Right cardiac atrium (tissue), 5 donors: ENCODE data around the gene NGLY1. TPM values are rescaled to one million over a fixed set of nuclear protein-coding genes. Genes with fewer than 3 reads are reported as not detected.

Source experiments
- ATAC-seq, 2 donors: fragments of 200-7000 bp; cut with Tn5 transposase; one replicate each; pipeline versions ENCODE4 v1.8.0 to v1.9.1; 2020; ENCODE audit warnings: moderate library complexity in 2 of 2, mild to moderate bottlenecking in 1 of 2
- DNase-seq, 3 donors: peaks; one replicate each; pipeline ENCODE4 v3.0.0-alpha.2; 2020
- H3K27ac ChIP-seq: one replicate; pipeline ENCODE4 v1.5.1; 2013; ENCODE audit warnings: mild to moderate bottlenecking, low read length, control low read depth, moderate library complexity
- H3K27me3 ChIP-seq: one replicate; pipeline ENCODE4 v1.6.1; 2013; ENCODE audit not compliant: control insufficient read depth, insufficient read depth
- H3K4me1 ChIP-seq: one replicate; pipeline ENCODE4 v1.6.1; 2013; ENCODE audit warnings: low read length; ENCODE audit not compliant: control insufficient read depth, insufficient read depth
- H3K4me3 ChIP-seq: one replicate; pipeline ENCODE4 v1.5.1; 2013; ENCODE audit warnings: low read length, control low read depth
- H3K9me3 ChIP-seq: one replicate; pipeline ENCODE4 v1.6.1; 2013; ENCODE audit warnings: low read length; ENCODE audit not compliant: control insufficient read depth
- WGBS: extraction: QIAGEN DNeasy Blood & Tissue Kit; methylation state at CpG from one replicate; pipeline ENCODE4 v1.1.7; 2013; 5-methylcytosine and 5-hydroxymethylcytosine counted together
- intact Hi-C, 4 donors: fragments of 100-400 bp; cut with DNase I; formaldehyde crosslinking; loops; one replicate each; pipeline versions ENCODE4 v1.11.0 to v1.14.0; 2022 to 2023
- polyA plus RNA-seq: library from polyadenylated mRNA; stranded (reverse); fragments of 200-250 nt; gene quantifications from one replicate; pipeline ENCODE4 v1.2.3, GENCODE V29; 2013
- total RNA-seq, 4 donors: library from RNA; stranded (reverse); fragmentation: NEBNext Ultra II Directional; extraction: Animal tissue kit (Norgen Biotek cat#: 25700); gene quantifications; one replicate each; pipeline ENCODE4 v1.2.1, GENCODE V29; 2021
- donor health status: healthy with polysubstance abuse.
- donor health status: DM: no; HTN: yes; CAD: no.
- donor health status: DM: no; HTN: no; CAD: no.
- donor health status: DM: no; HTN: yes; CAD: no; lungs with severe emphysema.
- donor health status: DM: yes; HTN: yes; CAD: no.

Gene NGLY1
- total and polyA plus RNA-seq, 5 donors, result 21.0 to 36.3 (median 32.7) TPM

- H3K4me3 ChIP-seq, result no peak overlapping the region
- no peaks in the 10 kb centered on the region for H3K27me3 ChIP-seq
- intact Hi-C loops, result no loop called here
- DNase-seq (no peak), ATAC-seq (no peak)
- no peaks in the 10 kb centered on the region for H3K9me3 ChIP-seq
- WGBS, result 92% methylated on average over 2 of the region's 2 CpGs
- no peak overlapping the region for H3K27ac ChIP-seq
- H3K4me1 ChIP-seq, result no peaks in the 10 kb centered on the region
Observed at GRCh38 chr3:25707268-25707926, 75.8 kb downstream of the NGLY1 start.

- Histone ChIP-seq H3K4me3 (no peak overlapping the region), H3K9me3 (no peaks in the 10 kb centered on the region), H3K27me3 (no peaks in the 10 kb centered on the region), H3K27ac (no peak overlapping the region), H3K4me1 (no peaks in the 10 kb centered on the region)
- WGBS, result 67% methylated on average over 4 of the region's 4 CpGs
- ATAC-seq (no peak), DNase-seq (no peak)
- intact Hi-C loops, result no loop called here
Observed at GRCh38 chr3:25706213-25706612, 77.0 kb downstream of the NGLY1 start.

GRCh38 chr3:25697553-25697952 is 85.7 kb downstream of the NGLY1 start:
- ATAC-seq (no peak), DNase-seq (no peak)
- Histone ChIP-seq H3K9me3 (no peaks in the 10 kb centered on the region), H3K27me3 (no peaks in the 10 kb centered on the region), H3K4me3 (no peak overlapping the region), H3K4me1 (no peaks in the 10 kb centered on the region), H3K27ac (no peak overlapping the region)
- intact Hi-C loops, result no loop called here
- WGBS, result 58% methylated on average over 1 of the region's 1 CpG

- ATAC-seq, result no peak
- Histone ChIP-seq H3K27me3 (no peaks in the 10 kb centered on the region), H3K4me1 (no peaks in the 10 kb centered on the region), H3K4me3 (no peak overlapping the region), H3K27ac (no peak overlapping the region), H3K9me3 (no peaks in the 10 kb centered on the region)
- peak in 1 of 3 donors; percentile 61 for DNase-seq
- intact Hi-C loops, result no loop called here
- WGBS, result 80% methylated on average over 4 of the region's 4 CpGs
Observed at GRCh38 chr3:25695731-25696420, 87.4 kb downstream of the NGLY1 start.

- DNase-seq (no peak), ATAC-seq (no peak)
- H3K4me3 ChIP-seq, result no peak overlapping the region
- no peaks in the 10 kb centered on the region for H3K9me3 ChIP-seq
- H3K4me1 ChIP-seq, result no peaks in the 10 kb centered on the region
- H3K27ac ChIP-seq, result no peak overlapping the region
- 63% methylated on average over 3 of the region's 3 CpGs for WGBS
- no peaks in the 10 kb centered on the region for H3K27me3 ChIP-seq
- intact Hi-C loops, result no loop called here
Observed at GRCh38 chr3:25693238-25693637, 90.0 kb downstream of the NGLY1 start.

GRCh38 chr3:25692341-25692740 is 90.9 kb downstream of the NGLY1 start:
- DNase-seq, result no peak
- Histone ChIP-seq H3K27me3 (no peaks in the 10 kb centered on the region), H3K27ac (no peak overlapping the region), H3K4me1 (no peaks in the 10 kb centered on the region), H3K9me3 (no peaks in the 10 kb centered on the region), H3K4me3 (no peak overlapping the region)
- no peak for ATAC-seq
- intact Hi-C loops, result no loop called here
- WGBS, result 61% methylated on average over 1 of the region's 1 CpG

- H3K4me1 ChIP-seq, result no peaks in the 10 kb centered on the region
- no peak for ATAC-seq
- 93% methylated on average over 2 of the region's 2 CpGs for whole genome bisulfite sequencing
- no peaks in the 10 kb centered on the region for H3K9me3 ChIP-seq
- intact Hi-C loops, result no loop called here
- no peak overlapping the region for H3K27ac ChIP-seq
- no peak overlapping the region for H3K4me3 ChIP-seq
- H3K27me3 ChIP-seq, result no peaks in the 10 kb centered on the region
- no peak for DNase-seq
Observed at GRCh38 chr3:25690768-25691533, 92.3 kb downstream of the NGLY1 start.

GRCh38 chr3:25689226-25689625 is 94.0 kb downstream of the NGLY1 start:
- WGBS, result 63% methylated on average over 3 of the region's 3 CpGs
- ATAC-seq (no peak), DNase-seq (no peak)
- intact Hi-C loops, result no loop called here
- H3K4me1 ChIP-seq, result no peaks in the 10 kb centered on the region
- no peaks in the 10 kb centered on the region for H3K9me3 ChIP-seq
- no peak overlapping the region for H3K4me3 ChIP-seq
- no peak overlapping the region for H3K27ac ChIP-seq
- no peaks in the 10 kb centered on the region for H3K27me3 ChIP-seq

- Histone ChIP-seq H3K27me3 (no peaks in the 10 kb centered on the region), H3K27ac (no peak overlapping the region), H3K4me3 (no peak overlapping the region), H3K4me1 (no peaks in the 10 kb centered on the region), H3K9me3 (no peaks in the 10 kb centered on the region)
- ATAC-seq (no peak), DNase-seq (no peak)
- intact Hi-C loops, result no loop called here
- 92% methylated on average over 1 of the region's 1 CpG for WGBS
Observed at GRCh38 chr3:25687742-25688141, 95.5 kb downstream of the NGLY1 start.

- Histone ChIP-seq H3K9me3 (no peaks in the 10 kb centered on the region), H3K27ac (no peak overlapping the region), H3K27me3 (no peaks in the 10 kb centered on the region), H3K4me1 (no peaks in the 10 kb centered on the region), H3K4me3 (no peak overlapping the region)
- WGBS, result 95% methylated on average over 23 of the region's 23 CpGs
- no peak for DNase-seq
- intact Hi-C loops, result no loop called here
- ATAC-seq, result no peak
Observed at GRCh38 chr3:25686766-25687165, 96.5 kb downstream of the NGLY1 start.

- intact Hi-C loops, result no loop called here
- no peak for DNase-seq
- WGBS, result 91% methylated on average over 2 of the region's 2 CpGs
Observed at GRCh38 chr3:25683882-25684281, 99.4 kb downstream of the NGLY1 start.

More at GRCh38 chr3:25683882-25684281, 99.4 kb downstream of the NGLY1 start:
- H3K9me3 ChIP-seq, result no peaks in the 10 kb centered on the region
- no peak for ATAC-seq
- no peaks in the 10 kb centered on the region for H3K4me1 ChIP-seq
- no peak overlapping the region for H3K4me3 ChIP-seq
- H3K27me3 ChIP-seq, result no peaks in the 10 kb centered on the region
- H3K27ac ChIP-seq, result no peak overlapping the region
